ENCODE data around the gene STARD3. TPM values are rescaled to one million over a fixed set of nuclear protein-coding genes. Genes with fewer than 3 reads are reported as not detected.
A peak's percentile ranks its signal among the peaks of the same experiment; 100 is the strongest.

The STARD3 gene
- total and polyA plus RNA-seq, 4 donors, result 27.4 to 79.7 (median 64.8) TPM

DNA sequence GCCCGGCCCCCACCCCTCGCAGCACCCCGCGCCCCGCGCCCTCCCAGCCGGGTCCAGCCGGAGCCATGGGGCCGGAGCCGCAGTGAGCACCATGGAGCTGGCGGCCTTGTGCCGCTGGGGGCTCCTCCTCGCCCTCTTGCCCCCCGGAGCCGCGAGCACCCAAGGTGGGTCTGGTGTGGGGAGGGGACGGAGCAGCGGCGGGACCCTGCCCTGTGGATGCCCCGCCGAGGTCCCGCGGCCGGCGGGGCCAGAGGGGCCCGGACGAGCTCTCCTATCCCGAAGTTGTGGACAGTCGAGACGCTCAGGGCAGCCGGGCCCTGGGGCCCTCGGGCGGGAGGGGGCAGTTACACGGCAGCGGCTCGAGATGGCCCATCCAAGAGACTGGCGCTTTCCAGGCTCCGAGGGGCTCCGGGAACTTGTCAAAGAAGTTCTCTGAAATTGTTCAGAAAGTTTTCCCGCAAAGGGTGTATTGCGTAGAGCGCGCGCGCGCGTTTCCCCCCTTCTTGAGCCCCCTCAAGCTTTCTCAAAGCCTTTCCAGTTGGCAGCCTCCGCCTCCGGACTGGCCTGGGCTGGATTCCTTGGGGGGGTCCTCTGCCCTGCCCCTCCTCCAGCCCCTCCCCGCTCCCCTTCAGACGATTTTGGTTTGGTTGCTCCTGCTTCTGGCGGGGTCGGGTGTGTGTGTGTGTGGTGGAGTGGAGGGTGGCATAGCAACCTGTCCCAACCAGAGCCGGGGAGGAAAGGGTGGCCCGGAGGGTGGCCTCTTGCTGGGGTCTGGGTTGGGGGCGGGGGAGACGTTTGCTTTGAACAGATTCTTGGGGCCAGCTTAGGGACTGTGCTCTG is 63.4 kb downstream of the STARD3 start:
- WGBS, 2 donors, result 1 to 2% methylated on average over 45 to 57 of the region's 57 CpGs
- ATAC-seq (ENCODE audit: insufficient read depth, low FRiP score) (peak; percentile 28), DNase-seq (peak; percentile 88 to 93 (median 89))
- TF ChIP-seq, protein P1, sequence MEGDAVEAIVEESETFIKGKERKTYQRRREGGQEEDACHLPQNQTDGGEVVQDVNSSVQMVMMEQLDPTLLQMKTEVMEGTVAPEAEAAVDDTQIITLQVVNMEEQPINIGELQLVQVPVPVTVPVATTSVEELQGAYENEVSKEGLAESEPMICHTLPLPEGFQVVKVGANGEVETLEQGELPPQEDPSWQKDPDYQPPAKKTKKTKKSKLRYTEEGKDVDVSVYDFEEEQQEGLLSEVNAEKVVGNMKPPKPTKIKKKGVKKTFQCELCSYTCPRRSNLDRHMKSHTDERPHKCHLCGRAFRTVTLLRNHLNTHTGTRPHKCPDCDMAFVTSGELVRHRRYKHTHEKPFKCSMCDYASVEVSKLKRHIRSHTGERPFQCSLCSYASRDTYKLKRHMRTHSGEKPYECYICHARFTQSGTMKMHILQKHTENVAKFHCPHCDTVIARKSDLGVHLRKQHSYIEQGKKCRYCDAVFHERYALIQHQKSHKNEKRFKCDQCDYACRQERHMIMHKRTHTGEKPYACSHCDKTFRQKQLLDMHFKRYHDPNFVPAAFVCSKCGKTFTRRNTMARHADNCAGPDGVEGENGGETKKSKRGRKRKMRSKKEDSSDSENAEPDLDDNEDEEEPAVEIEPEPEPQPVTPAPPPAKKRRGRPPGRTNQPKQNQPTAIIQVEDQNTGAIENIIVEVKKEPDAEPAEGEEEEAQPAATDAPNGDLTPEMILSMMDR (IDR thresholded peaks at IDR 0.05; ENCODE audit: control extremely low read depth, extremely low read depth), result no peak
- peaks cover 3 to 34% (median 15%) of the 10 kb centered on the region in 5 donors for H3K4me1 ChIP-seq (ENCODE audit: control insufficient read depth in 5 of 5, insufficient read depth in 5 of 5, low read length in 5 of 5)
- H3K4me3 ChIP-seq, result peak overlapping the region; percentile 76
- peak overlapping the region in 1 of 2 donors; percentile 84 for H3K9ac ChIP-seq (ENCODE audit: insufficient read depth in 1 of 2, low read length in 2 of 2)
- H3K36me3 ChIP-seq (ENCODE audit: control insufficient read depth in 4 of 4, insufficient read depth in 4 of 4, low read length in 4 of 4), result peaks cover 0 to 4% (median 2%) of the 10 kb centered on the region in 4 donors
- no peaks in the 10 kb centered on the region for H3K27me3 ChIP-seq (ENCODE audit: control insufficient read depth in 3 of 3, insufficient read depth in 3 of 3, low read length in 2 of 3)
- no peaks in the 10 kb centered on the region for H3K9me3 ChIP-seq (ENCODE audit: control insufficient read depth in 4 of 4, insufficient read depth in 3 of 4, low read length in 3 of 4)
- peak overlapping the region; percentile 88 to 94 for H3K27ac ChIP-seq (ENCODE audit: low read depth in 1 of 2, low read length in 1 of 2)

DNA sequence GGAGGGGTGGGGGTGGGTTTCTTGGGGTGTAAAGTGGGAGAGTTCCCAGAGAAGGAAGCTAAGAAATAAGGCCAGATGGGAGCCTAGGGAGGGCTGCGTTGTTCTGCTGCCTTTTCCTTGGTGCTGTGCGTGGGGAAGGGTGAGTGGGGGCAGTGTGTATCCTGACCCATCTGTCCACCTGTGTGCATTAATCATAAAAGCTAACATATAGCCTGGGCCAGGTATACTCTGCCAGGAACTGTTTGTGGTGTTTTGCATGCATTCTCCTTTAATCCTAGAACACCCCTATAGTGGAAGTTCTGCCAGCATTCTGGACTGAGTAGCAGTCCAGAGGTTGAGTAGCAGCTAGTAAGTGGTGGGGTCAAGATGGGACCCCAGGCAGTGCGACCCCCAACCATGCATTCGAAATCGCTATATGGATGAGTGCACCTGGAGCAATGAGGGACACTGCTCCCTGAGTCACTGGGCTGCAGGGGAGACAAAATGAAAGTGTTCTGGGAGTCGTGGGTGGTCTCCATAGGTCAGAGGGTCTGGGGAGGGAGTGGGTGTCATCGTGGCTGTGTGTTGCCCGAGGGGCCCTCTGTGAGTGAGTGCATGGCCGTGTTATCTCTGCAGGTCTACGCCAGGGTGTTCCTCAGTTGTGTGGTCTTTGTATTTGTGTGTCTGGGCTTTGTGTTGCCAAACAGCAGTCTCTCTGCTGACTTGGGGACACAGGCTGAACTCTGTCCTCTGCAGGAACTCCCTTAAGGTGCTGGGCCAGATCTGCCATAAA is 64.3 kb downstream of the STARD3 start:
- ATAC-seq (ENCODE audit: insufficient read depth, low FRiP score) (no peak), DNase-seq (no peak)
- Histone ChIP-seq H3K4me1 (ENCODE audit: control insufficient read depth in 5 of 5, insufficient read depth in 5 of 5, low read length in 5 of 5) (peaks cover 3 to 41% (median 18%) of the 10 kb centered on the region in 5 donors), H3K4me3 (peak overlapping the region; percentile 26), H3K9ac (ENCODE audit: insufficient read depth in 1 of 2, low read length in 2 of 2) (peak overlapping the region; percentile 68 to 84), H3K36me3 (ENCODE audit: control insufficient read depth in 4 of 4, insufficient read depth in 4 of 4, low read length in 4 of 4) (peaks cover 0 to 4% (median under 1%) of the 10 kb centered on the region in 4 donors), H3K9me3 (ENCODE audit: control insufficient read depth in 4 of 4, insufficient read depth in 3 of 4, low read length in 3 of 4) (no peaks in the 10 kb centered on the region), H3K27ac (ENCODE audit: low read depth in 1 of 2, low read length in 1 of 2) (peak overlapping the region; percentile 40 to 94), H3K27me3 (ENCODE audit: control insufficient read depth in 3 of 3, insufficient read depth in 3 of 3, low read length in 2 of 3) (no peaks in the 10 kb centered on the region)
- WGBS, 2 donors, result 46 to 48% methylated on average over 10 of the region's 10 CpGs
- TF ChIP-seq, protein P1 (IDR thresholded peaks at IDR 0.05; ENCODE audit: control extremely low read depth, extremely low read depth), result no peak

DNA sequence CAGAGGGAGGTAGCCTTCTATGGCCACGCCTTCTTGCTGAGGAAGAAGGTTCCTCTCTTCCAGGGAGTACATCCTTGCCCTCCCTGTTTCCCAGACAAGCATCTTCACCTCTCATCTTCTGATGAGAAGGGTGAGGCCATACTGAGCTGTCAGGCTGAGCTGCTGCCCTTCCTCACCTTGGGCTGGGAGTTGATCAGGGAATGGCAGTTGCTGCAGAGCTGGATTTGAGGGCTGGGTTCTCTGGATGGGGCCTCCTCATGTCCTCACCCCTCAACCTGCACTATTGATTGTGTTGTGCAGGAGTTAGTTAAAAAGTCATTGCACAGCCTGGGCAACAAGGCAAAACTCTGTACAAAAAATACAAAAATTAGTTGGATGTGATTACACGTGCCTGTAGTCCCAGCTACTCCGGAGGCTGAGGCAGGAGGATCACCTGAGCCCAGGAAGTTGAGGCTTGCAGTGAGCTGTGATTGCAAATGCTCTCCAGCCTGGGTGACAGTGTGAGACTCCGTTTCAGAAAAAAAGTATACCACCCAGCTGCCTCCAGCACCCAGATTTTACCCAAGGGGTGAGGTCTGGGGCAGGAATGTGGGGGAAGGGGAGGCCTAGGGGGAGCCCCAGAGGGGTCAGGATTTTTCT is 65.0 kb downstream of the STARD3 start:
- no peak for ATAC-seq (ENCODE audit: insufficient read depth, low FRiP score)
- no peaks in the 10 kb centered on the region for H3K27me3 ChIP-seq (ENCODE audit: control insufficient read depth in 3 of 3, insufficient read depth in 3 of 3, low read length in 2 of 3)
- H3K36me3 ChIP-seq (ENCODE audit: control insufficient read depth in 4 of 4, insufficient read depth in 4 of 4, low read length in 4 of 4), result peaks cover 0 to 6% (median under 1%) of the 10 kb centered on the region in 4 donors
- TF ChIP-seq, protein P1 (IDR thresholded peaks at IDR 0.05; ENCODE audit: control extremely low read depth, extremely low read depth), result no peak
- H3K4me1 ChIP-seq (ENCODE audit: control insufficient read depth in 5 of 5, insufficient read depth in 5 of 5, low read length in 5 of 5), result peaks cover 3 to 47% (median 20%) of the 10 kb centered on the region in 5 donors
- peak overlapping the region in 1 of 2 donors; percentile 40 for H3K27ac ChIP-seq (ENCODE audit: low read depth in 1 of 2, low read length in 1 of 2)
- 77 to 80% methylated on average over 4 of the region's 4 CpGs for WGBS, 2 donors
- no peaks in the 10 kb centered on the region for H3K9me3 ChIP-seq (ENCODE audit: control insufficient read depth in 4 of 4, insufficient read depth in 3 of 4, low read length in 3 of 4)
- peak overlapping the region in 1 of 2 donors; percentile 14 for H3K9ac ChIP-seq (ENCODE audit: insufficient read depth in 1 of 2, low read length in 2 of 2)
- H3K4me3 ChIP-seq, result no peak overlapping the region
- no peak for DNase-seq

Data from lung (tissue), 12 donors.